Neural cell (in vitro differentiated cells): ENCODE results near the gene ANKRD65. TPM values are rescaled to one million over a fixed set of nuclear protein-coding genes. Genes with fewer than 3 reads are reported as not detected.

Experiments used
- H2AFZ ChIP-seq: fragments of 200-600, 300-800 bp; sonication (generic), shearing (Covaris generic); 2 replicates; pipeline ENCODE4 v1.6.0; 2014; ENCODE audit warnings: low read depth, mild to moderate bottlenecking, antibody characterized with exemption, low read length, moderate library complexity
- H3F3A ChIP-seq: fragments of 200-600 bp; shearing (Covaris generic); 2 replicates; pipeline ENCODE4 v1.6.1; 2016; ENCODE audit warnings: mild to moderate bottlenecking, moderate library complexity, mixed read lengths, antibody characterized with exemption, low read length; ENCODE audit not compliant: insufficient read depth, poor library complexity, severe bottlenecking
- H3K27ac ChIP-seq: fragments of 200-600, 300-800 bp; sonication (generic), shearing (Covaris generic); 2 replicates; pipeline ENCODE4 v1.5.1; 2014; ENCODE audit warnings: mild to moderate bottlenecking, low read length, moderate library complexity
- H3K27me3 ChIP-seq: fragments of 300-800, 200-600 bp; sonication (generic), shearing (Covaris generic); 2 replicates; pipeline ENCODE4 v1.6.0; 2014; ENCODE audit warnings: mild to moderate bottlenecking, low read depth, low read length, moderate library complexity; ENCODE audit not compliant: insufficient read depth
- H3K36me3 ChIP-seq: fragments of 300-800, 200-600 bp; sonication (generic), shearing (Covaris generic); 2 replicates; pipeline ENCODE4 v1.5.1; 2014; ENCODE audit warnings: mild to moderate bottlenecking, antibody characterized with exemption, low read length, moderate library complexity; ENCODE audit not compliant: insufficient read depth
- H3K4me2 ChIP-seq: fragments of 300-800, 200-600 bp; sonication (generic), shearing (Covaris generic); 2 replicates; pipeline ENCODE4 v1.6.0; 2014; ENCODE audit warnings: mild to moderate bottlenecking, low read length
- H3K4me3 ChIP-seq: fragments of 300-800, 200-600 bp; sonication (generic), shearing (Covaris generic); 2 replicates; pipeline ENCODE4 v1.5.1; 2014; ENCODE audit warnings: mild to moderate bottlenecking, low read length, moderate library complexity
- H3K79me2 ChIP-seq: fragments of 200-600 bp; shearing (Covaris generic); replicated peaks from 2 replicates; pipeline ENCODE4 v1.6.0; 2014; ENCODE audit warnings: mild to moderate bottlenecking, low read length, moderate library complexity; ENCODE audit not compliant: insufficient read depth
- H3K9ac ChIP-seq: fragments of 300-800, 200-600 bp; sonication (generic), shearing (Covaris generic); 2 replicates; pipeline ENCODE4 v1.6.1; 2016; ENCODE audit warnings: mild to moderate bottlenecking, low read length, mixed read lengths
- H3K9me2 ChIP-seq: fragments of 200-600 bp; shearing (Covaris generic); 2 replicates; pipeline ENCODE4 v1.6.1; 2016; ENCODE audit warnings: mild to moderate bottlenecking, low read length, mixed read lengths; ENCODE audit not compliant: insufficient read depth
- H3K9me3 ChIP-seq: fragments of 200-600, 300-800 bp; sonication (generic), shearing (Covaris generic); 2 replicates; pipeline ENCODE4 v1.6.1; 2016; ENCODE audit warnings: mild to moderate bottlenecking, mixed run types, low read length, moderate library complexity, mixed read lengths
- H4K20me1 ChIP-seq: fragments of 200-600 bp; shearing (Covaris generic); 2 replicates; pipeline ENCODE4 v1.6.1; 2016; ENCODE audit warnings: mild to moderate bottlenecking, mixed run types; ENCODE audit not compliant: insufficient read depth
- EP300 ChIP-seq: fragments of 450-650 bp; conservative IDR thresholded peaks from 2 replicates; pipeline ENCODE4 v1.6.1; 2014; ENCODE audit warnings: antibody characterized with exemption, mild to moderate bottlenecking, moderate library complexity; ENCODE audit not compliant: poor library complexity, severe bottlenecking
- EZH2 ChIP-seq: fragments of 200-600, 300-800 bp; shearing (Covaris generic), sonication (generic); IDR thresholded peaks from 2 replicates; pipeline ENCODE4 v1.6.1; 2014; ENCODE audit warnings: antibody characterized with exemption, low read length, borderline replicate concordance, mild to moderate bottlenecking; ENCODE audit not compliant: insufficient read depth, poor library complexity, severe bottlenecking
- MXI1 ChIP-seq: fragments of 450-650 bp; conservative IDR thresholded peaks from 2 replicates; pipeline ENCODE4 v1.6.1; 2014; ENCODE audit warnings: antibody characterized with exemption, mild to moderate bottlenecking; ENCODE audit not compliant: poor library complexity, severe bottlenecking
- POLR2AphosphoS5 ChIP-seq: IDR thresholded peaks from 2 replicates; pipeline ENCODE4 v1.6.1; 2012
- RAD21 ChIP-seq: fragments of 450-650 bp; conservative IDR thresholded peaks from 2 replicates; pipeline ENCODE4 v1.6.1; 2014; ENCODE audit warnings: antibody characterized with exemption, mild to moderate bottlenecking, moderate library complexity
- SMC3 ChIP-seq: fragments of 450-650 bp; conservative IDR thresholded peaks from 2 replicates; pipeline ENCODE4 v1.6.1; 2014; ENCODE audit warnings: antibody characterized with exemption, mild to moderate bottlenecking, moderate library complexity; ENCODE audit not compliant: poor library complexity
- TAF1 ChIP-seq: IDR thresholded peaks from 2 replicates; pipeline ENCODE4 v1.6.1; 2012; ENCODE audit warnings: low read depth
- polyA plus RNA-seq: library from polyadenylated mRNA; depleted of rRNA; stranded (reverse); fragments of >200 nt; gene quantifications from 2 replicates; pipeline ENCODE4 v1.2.3, GENCODE V29; 2014
- TF ChIP-seq, protein P1 (sequence below): IDR thresholded peaks from 2 replicates; pipeline ENCODE4 v1.6.1; 2012; ENCODE audit warnings: borderline replicate concordance
- TF ChIP-seq, protein P2 (sequence below): fragments of 450-650 bp; IDR thresholded peaks from 2 replicates; pipeline ENCODE4 v1.5.1; 2014; ENCODE audit warnings: antibody characterized with exemption, mild to moderate bottlenecking, moderate library complexity; ENCODE audit not compliant: poor library complexity, severe bottlenecking

Gene ANKRD65
- polyA plus RNA-seq, 1 donor from 2014 or later = not detected

DNA sequence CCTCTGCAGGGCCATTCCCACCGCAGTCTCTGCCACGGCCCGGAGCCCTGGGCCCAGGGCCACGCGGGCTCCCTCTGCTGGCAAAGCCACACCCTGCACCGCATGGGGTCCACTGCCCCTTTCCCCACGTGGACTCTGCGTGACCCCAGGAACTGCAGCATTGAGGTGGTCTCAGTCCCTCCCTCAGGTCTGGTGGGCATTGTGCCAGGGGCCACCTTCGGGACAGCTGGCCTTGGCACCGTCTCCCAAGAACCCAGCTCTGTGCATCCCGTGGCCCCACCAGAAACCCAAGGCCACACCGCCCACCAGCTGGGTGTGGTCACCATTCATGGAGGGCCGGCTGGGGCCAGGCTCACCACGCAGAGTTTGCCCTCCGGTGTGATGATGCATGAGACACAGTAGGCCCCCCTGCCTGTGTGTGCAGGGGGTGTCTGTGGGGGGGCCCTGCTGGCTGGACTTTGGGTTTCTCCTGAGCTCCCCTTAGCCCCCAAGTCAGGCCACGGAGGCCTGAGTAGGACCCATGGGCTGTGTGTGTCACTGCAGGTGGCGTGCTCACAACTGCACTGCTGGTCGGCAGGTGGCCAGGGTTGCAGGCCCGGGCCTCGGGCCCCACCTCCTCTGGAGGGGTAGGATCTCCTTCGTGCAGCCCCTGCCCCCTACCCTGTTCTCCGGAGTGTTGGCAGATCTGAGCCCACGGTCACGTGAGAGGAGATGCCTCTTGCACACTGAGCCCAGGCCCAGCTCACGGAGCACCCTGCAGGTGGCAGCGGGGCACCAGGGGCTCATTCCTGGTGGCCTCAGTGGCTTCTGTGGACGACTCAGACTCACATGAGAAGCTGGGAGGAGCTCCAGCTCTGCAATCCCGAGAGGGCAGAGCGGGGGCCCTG, 20.2 kb upstream of the ANKRD65 start:
- Histone ChIP-seq H3K9me2 (no peaks in the 10 kb centered on the region), H3K27ac (no peak overlapping the region), H2AFZ (no peak overlapping the region), H3F3A (no peaks in the 10 kb centered on the region), H3K36me3 (no peaks in the 10 kb centered on the region), H3K4me3 (no peak overlapping the region), H3K9me3 (no peaks in the 10 kb centered on the region), H4K20me1 (no peaks in the 10 kb centered on the region), H3K79me2 (no peaks in the 10 kb centered on the region), H3K27me3 (peaks cover 4% of the 10 kb centered on the region), H3K4me2 (no peak overlapping the region), H3K9ac (no peak overlapping the region)
- TF ChIP-seq EZH2 (no peak), RAD21 (no peak), EP300 (no peak), SMC3 (no peak), MXI1 (no peak), TAF1 (no peak), POLR2AphosphoS5 (no peak)
- TF ChIP-seq, protein P1, sequence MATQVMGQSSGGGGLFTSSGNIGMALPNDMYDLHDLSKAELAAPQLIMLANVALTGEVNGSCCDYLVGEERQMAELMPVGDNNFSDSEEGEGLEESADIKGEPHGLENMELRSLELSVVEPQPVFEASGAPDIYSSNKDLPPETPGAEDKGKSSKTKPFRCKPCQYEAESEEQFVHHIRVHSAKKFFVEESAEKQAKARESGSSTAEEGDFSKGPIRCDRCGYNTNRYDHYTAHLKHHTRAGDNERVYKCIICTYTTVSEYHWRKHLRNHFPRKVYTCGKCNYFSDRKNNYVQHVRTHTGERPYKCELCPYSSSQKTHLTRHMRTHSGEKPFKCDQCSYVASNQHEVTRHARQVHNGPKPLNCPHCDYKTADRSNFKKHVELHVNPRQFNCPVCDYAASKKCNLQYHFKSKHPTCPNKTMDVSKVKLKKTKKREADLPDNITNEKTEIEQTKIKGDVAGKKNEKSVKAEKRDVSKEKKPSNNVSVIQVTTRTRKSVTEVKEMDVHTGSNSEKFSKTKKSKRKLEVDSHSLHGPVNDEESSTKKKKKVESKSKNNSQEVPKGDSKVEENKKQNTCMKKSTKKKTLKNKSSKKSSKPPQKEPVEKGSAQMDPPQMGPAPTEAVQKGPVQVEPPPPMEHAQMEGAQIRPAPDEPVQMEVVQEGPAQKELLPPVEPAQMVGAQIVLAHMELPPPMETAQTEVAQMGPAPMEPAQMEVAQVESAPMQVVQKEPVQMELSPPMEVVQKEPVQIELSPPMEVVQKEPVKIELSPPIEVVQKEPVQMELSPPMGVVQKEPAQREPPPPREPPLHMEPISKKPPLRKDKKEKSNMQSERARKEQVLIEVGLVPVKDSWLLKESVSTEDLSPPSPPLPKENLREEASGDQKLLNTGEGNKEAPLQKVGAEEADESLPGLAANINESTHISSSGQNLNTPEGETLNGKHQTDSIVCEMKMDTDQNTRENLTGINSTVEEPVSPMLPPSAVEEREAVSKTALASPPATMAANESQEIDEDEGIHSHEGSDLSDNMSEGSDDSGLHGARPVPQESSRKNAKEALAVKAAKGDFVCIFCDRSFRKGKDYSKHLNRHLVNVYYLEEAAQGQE = no peak
- TF ChIP-seq, protein P2, sequence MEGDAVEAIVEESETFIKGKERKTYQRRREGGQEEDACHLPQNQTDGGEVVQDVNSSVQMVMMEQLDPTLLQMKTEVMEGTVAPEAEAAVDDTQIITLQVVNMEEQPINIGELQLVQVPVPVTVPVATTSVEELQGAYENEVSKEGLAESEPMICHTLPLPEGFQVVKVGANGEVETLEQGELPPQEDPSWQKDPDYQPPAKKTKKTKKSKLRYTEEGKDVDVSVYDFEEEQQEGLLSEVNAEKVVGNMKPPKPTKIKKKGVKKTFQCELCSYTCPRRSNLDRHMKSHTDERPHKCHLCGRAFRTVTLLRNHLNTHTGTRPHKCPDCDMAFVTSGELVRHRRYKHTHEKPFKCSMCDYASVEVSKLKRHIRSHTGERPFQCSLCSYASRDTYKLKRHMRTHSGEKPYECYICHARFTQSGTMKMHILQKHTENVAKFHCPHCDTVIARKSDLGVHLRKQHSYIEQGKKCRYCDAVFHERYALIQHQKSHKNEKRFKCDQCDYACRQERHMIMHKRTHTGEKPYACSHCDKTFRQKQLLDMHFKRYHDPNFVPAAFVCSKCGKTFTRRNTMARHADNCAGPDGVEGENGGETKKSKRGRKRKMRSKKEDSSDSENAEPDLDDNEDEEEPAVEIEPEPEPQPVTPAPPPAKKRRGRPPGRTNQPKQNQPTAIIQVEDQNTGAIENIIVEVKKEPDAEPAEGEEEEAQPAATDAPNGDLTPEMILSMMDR = no peak

DNA sequence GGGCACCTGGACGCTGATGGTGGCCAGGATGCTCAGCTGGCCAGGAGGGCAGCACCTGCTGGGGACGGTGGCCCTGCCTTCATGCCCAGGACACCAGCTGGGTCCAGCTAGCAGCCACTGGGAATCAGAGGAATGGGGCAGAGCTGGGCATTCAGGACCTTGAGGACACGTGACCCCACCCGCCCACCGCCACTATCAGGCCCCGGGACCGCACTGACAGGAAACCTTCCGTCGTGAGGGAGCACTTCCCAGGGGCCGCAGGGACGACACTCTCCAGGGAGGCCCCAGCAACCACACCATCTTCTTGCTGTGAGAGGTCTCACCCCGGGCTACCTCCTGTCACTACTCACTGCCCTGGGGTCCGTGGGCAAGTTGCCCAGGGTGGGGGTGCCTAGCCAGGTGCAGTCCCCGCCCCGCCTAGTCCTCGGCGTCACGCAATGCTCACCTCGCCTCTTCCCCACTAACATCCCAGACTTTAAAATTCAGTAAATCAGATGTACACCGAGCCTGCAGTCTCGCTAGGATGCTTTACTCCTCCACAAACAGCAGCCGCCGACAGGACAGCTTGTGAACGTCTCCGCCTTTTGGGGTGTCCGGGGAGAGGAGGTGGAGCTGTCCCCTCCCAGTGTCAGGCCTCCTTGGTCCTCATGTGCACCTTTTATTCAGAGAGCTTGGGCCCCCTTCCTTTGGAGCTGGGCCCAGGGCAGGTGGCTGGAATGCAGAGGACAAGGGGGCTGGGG, 19.4 kb upstream of the ANKRD65 start:
- no peaks in the 10 kb centered on the region for H3K9me2 ChIP-seq
- no peak overlapping the region for H3K4me3 ChIP-seq
- no peaks in the 10 kb centered on the region for H3K79me2 ChIP-seq
- H3K27ac ChIP-seq = no peak overlapping the region
- no peak overlapping the region for H2AFZ ChIP-seq
- no peaks in the 10 kb centered on the region for H3K36me3 ChIP-seq
- no peak overlapping the region for H3K4me2 ChIP-seq
- no peak for TF ChIP-seq POLR2AphosphoS5
- TF ChIP-seq EZH2 = no peak
- no peak for TF ChIP-seq TAF1
- TF ChIP-seq, protein P1 = no peak
- no peak overlapping the region for H3K9ac ChIP-seq
- no peaks in the 10 kb centered on the region for H3K9me3 ChIP-seq
- H3F3A ChIP-seq = no peaks in the 10 kb centered on the region
- peaks cover 8% of the 10 kb centered on the region for H3K27me3 ChIP-seq
- no peaks in the 10 kb centered on the region for H4K20me1 ChIP-seq
